ENCODE results near the gene PTPRG. TPM values are rescaled to one million over a fixed set of nuclear protein-coding genes. Genes with fewer than 3 reads are reported as not detected.

Gene PTPRG
- total RNA-seq, 1 donor from 2014 or later = 39.6 TPM

- no peak for DNase-seq (ENCODE audit: low read depth)
- Histone ChIP-seq H3K4me2 (ENCODE audit: low read length) (no peak overlapping the region), H3K9ac (ENCODE audit: low read length) (no peak overlapping the region), H4K20me1 (ENCODE audit: insufficient read depth, low read length) (no peaks in the 10 kb centered on the region), H3K9me3 (ENCODE audit: insufficient read depth, low read depth, low read length) (no peaks in the 10 kb centered on the region), H3K27me3 (ENCODE audit: insufficient read depth, low read length) (no peaks in the 10 kb centered on the region), H3K79me2 (ENCODE audit: insufficient read depth, low read length) (no peaks in the 10 kb centered on the region), H3K36me3 (ENCODE audit: insufficient read depth, low read length) (no peaks in the 10 kb centered on the region), H3K4me3 (ENCODE audit: insufficient read depth, low read depth, low read length) (no peak overlapping the region), H3K27ac (ENCODE audit: low read depth, low read length) (no peak overlapping the region), H3K4me1 (ENCODE audit: insufficient read depth, low read length) (no peaks in the 10 kb centered on the region), H2AFZ (ENCODE audit: low read depth, low read length) (no peak overlapping the region)
- Mint-ChIP-seq H3K4me1 (ENCODE audit: low read depth, unreplicated experiment) (no peaks in the 10 kb centered on the region), H3K4me3 (ENCODE audit: unreplicated experiment) (no peak overlapping the region), H3K27me3 (ENCODE audit: low read depth, unreplicated experiment) (no peaks in the 10 kb centered on the region), H3K9me3 (ENCODE audit: unreplicated experiment) (no peaks in the 10 kb centered on the region), H3K36me3 (ENCODE audit: low read depth, unreplicated experiment) (no peaks in the 10 kb centered on the region), H3K27ac (ENCODE audit: unreplicated experiment) (no peak overlapping the region)
- no peak for FAIRE-seq
- TF ChIP-seq, protein P1, sequence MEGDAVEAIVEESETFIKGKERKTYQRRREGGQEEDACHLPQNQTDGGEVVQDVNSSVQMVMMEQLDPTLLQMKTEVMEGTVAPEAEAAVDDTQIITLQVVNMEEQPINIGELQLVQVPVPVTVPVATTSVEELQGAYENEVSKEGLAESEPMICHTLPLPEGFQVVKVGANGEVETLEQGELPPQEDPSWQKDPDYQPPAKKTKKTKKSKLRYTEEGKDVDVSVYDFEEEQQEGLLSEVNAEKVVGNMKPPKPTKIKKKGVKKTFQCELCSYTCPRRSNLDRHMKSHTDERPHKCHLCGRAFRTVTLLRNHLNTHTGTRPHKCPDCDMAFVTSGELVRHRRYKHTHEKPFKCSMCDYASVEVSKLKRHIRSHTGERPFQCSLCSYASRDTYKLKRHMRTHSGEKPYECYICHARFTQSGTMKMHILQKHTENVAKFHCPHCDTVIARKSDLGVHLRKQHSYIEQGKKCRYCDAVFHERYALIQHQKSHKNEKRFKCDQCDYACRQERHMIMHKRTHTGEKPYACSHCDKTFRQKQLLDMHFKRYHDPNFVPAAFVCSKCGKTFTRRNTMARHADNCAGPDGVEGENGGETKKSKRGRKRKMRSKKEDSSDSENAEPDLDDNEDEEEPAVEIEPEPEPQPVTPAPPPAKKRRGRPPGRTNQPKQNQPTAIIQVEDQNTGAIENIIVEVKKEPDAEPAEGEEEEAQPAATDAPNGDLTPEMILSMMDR (IDR thresholded peaks at IDR 0.05; ENCODE audit: insufficient read depth, low read depth, low read length) = no peak
- no peak for TF ChIP-seq EZH2 (IDR thresholded peaks at IDR 0.05; ENCODE audit: insufficient read depth, low read length)
Measured at GRCh38 chr3:61743067-61743466, 181.7 kb downstream of the PTPRG start.

DNA sequence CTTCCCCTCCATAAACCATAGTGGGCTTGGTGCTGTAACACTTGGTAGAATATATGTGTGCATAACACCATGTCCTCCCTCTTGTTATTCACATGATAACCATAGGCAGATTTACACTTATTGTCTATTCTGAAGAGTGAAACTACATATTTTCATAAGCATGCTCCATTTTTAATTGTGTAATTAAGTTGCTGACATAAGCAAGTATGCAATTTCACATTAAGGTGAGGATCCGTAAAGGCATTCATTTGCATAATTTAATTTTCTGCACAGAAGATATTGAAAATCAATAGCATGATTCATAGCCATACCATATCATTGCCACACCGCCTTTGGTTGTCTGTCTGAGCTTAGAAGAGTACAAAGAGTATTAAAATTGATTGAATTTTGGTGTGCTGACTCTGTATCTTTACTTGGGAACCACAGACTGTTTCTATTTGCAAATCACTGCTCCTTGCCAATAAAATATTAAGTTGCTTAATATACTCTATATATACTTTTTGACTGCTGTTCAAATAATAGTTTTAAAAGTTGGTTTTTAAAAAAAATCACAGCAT lies 182.4 kb downstream of the PTPRG start:
- Mint-ChIP-seq H3K27me3 (ENCODE audit: low read depth, unreplicated experiment) (no peaks in the 10 kb centered on the region), H3K4me1 (ENCODE audit: low read depth, unreplicated experiment) (no peaks in the 10 kb centered on the region), H3K27ac (ENCODE audit: unreplicated experiment) (no peak overlapping the region), H3K9me3 (ENCODE audit: unreplicated experiment) (no peaks in the 10 kb centered on the region), H3K36me3 (ENCODE audit: low read depth, unreplicated experiment) (no peaks in the 10 kb centered on the region), H3K4me3 (ENCODE audit: unreplicated experiment) (no peak overlapping the region)
- H3K4me3 ChIP-seq (ENCODE audit: insufficient read depth, low read depth, low read length) = no peak overlapping the region
- no peaks in the 10 kb centered on the region for H3K79me2 ChIP-seq (ENCODE audit: insufficient read depth, low read length)
- FAIRE-seq (no peak), DNase-seq (ENCODE audit: low read depth) (no peak)
- no peak overlapping the region for H3K9ac ChIP-seq (ENCODE audit: low read length)
- H3K27me3 ChIP-seq (ENCODE audit: insufficient read depth, low read length) = no peaks in the 10 kb centered on the region
- no peaks in the 10 kb centered on the region for H3K9me3 ChIP-seq (ENCODE audit: insufficient read depth, low read depth, low read length)
- no peak overlapping the region for H3K27ac ChIP-seq (ENCODE audit: low read depth, low read length)
- H3K36me3 ChIP-seq (ENCODE audit: insufficient read depth, low read length) = no peaks in the 10 kb centered on the region
- H3K4me2 ChIP-seq (ENCODE audit: low read length) = no peak overlapping the region
- H4K20me1 ChIP-seq (ENCODE audit: insufficient read depth, low read length) = no peaks in the 10 kb centered on the region
- TF ChIP-seq, protein P1 (IDR thresholded peaks at IDR 0.05; ENCODE audit: insufficient read depth, low read depth, low read length) = no peak
- H2AFZ ChIP-seq (ENCODE audit: low read depth, low read length) = no peak overlapping the region
- no peaks in the 10 kb centered on the region for H3K4me1 ChIP-seq (ENCODE audit: insufficient read depth, low read length)

DNA sequence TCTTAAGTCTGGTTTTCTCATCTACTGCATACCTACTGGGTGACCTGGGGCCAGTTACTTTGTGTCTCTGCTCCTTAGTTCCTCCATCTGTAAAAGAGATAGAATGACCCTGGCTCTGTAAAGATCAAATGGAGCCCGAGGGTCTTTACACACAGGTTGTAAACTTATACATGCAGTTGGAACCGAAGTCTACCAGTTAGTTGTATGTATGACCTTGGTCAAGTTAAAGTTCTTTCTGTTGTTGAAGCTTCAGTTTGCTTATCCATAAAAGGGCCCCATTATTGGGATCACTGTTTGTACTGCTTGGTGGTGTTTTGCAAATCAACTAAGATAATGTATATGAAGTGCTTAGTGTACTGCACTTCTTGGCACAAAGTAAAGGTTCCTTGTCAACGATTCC lies 186.9 kb downstream of the PTPRG start:
- no peak overlapping the region for H3K9ac ChIP-seq (ENCODE audit: low read length)
- no peak for DNase-seq (ENCODE audit: low read depth)
- H3K4me2 ChIP-seq (ENCODE audit: low read length) = no peak overlapping the region
- no peaks in the 10 kb centered on the region for H3K9me3 ChIP-seq (ENCODE audit: insufficient read depth, low read depth, low read length)
- H3K36me3 ChIP-seq (ENCODE audit: insufficient read depth, low read length) = no peaks in the 10 kb centered on the region
- H3K4me3 ChIP-seq (ENCODE audit: insufficient read depth, low read depth, low read length) = no peak overlapping the region
- no peaks in the 10 kb centered on the region for H3K79me2 ChIP-seq (ENCODE audit: insufficient read depth, low read length)
- H3K27ac ChIP-seq (ENCODE audit: low read depth, low read length) = no peak overlapping the region
- Mint-ChIP-seq H3K9me3 (ENCODE audit: unreplicated experiment) (no peaks in the 10 kb centered on the region), H3K4me3 (ENCODE audit: unreplicated experiment) (no peak overlapping the region), H3K4me1 (ENCODE audit: low read depth, unreplicated experiment) (no peaks in the 10 kb centered on the region), H3K36me3 (ENCODE audit: low read depth, unreplicated experiment) (no peaks in the 10 kb centered on the region), H3K27me3 (ENCODE audit: low read depth, unreplicated experiment) (no peaks in the 10 kb centered on the region), H3K27ac (ENCODE audit: unreplicated experiment) (no peak overlapping the region)
- H3K27me3 ChIP-seq (ENCODE audit: insufficient read depth, low read length) = no peaks in the 10 kb centered on the region
- no peak for FAIRE-seq
- no peaks in the 10 kb centered on the region for H3K4me1 ChIP-seq (ENCODE audit: insufficient read depth, low read length)
- no peak overlapping the region for H2AFZ ChIP-seq (ENCODE audit: low read depth, low read length)
- H4K20me1 ChIP-seq (ENCODE audit: insufficient read depth, low read length) = no peaks in the 10 kb centered on the region
- TF ChIP-seq, protein P1 (IDR thresholded peaks at IDR 0.05; ENCODE audit: insufficient read depth, low read depth, low read length) = no peak
- TF ChIP-seq EZH2 (IDR thresholded peaks at IDR 0.05; ENCODE audit: insufficient read depth, low read length) = no peak
